ENCODE measurements around the gene SLC24A1.
"Not testable (repeated sequence)": the region's sequence is repeated elsewhere in the genome, so short reads cannot be mapped to it uniquely, and the experiment has no call there.

The SLC24A1 gene

DNA sequence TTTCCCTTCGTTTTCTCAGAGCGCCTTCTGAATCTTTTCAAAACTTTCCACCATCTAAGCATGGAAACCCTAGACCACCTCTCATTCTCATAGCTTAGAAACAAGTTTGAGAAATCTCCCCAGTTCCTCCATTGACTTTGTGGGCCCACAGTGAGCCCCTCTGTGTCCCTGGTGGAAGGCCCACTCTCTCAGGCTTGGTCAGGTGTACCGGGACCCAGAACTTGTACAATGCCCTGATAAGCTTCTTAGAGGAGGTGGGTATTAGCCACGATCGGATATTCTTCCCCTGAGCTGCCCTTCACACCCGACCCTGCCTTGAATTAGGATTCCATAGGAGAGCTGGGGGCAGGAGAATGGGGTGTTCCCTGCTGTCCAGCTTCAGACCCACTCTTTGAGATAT is at the start of gene SLC24A1:
Gene SLC24A1 (plus strand): TSS at position 301 of the 400 bp plus-strand sequence. CDS start 2,143 bp downstream, outside the sequence.
- no peak for DNase-seq

DNA sequence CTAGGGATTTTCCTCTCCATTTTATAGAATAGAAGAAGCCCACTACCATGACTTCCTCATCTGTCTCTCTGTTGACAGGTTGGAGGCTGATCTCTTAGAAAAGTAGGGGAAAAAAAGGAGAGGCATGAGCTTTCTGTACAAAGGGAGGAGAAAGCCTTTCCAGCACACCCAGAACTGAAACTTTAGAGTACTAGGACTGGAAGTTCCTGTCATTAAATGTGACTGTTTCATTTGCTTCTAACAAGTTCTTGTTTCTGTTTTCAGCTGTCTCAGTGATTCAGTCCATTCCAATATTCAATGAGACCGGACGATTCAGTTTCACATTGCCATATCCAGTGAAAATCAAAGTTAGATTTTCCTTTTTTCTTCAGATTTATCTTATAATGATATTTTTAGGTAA is 49.8 kb upstream of the SLC24A1 start:
- DNase-seq: no peak

DNA sequence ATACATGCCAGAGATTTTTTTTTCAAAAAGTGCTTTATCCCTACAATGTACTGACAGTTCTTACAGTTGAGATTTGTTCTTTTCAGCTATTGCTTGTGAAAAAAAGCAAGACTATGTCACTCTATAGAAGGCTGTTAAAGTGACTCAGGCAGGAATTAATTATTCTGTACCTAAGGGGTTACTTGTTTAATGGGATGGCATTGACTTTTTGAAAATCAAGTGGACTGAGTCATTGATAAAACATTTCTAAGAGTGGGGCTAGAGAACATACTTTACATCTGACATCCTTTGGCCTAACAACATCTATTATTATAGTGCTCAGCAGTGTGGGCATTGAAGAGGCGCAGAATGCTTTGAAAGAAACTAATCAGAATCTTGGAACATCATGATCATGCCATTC is 45.1 kb upstream of the SLC24A1 start:
- no peak for DNase-seq

DNA sequence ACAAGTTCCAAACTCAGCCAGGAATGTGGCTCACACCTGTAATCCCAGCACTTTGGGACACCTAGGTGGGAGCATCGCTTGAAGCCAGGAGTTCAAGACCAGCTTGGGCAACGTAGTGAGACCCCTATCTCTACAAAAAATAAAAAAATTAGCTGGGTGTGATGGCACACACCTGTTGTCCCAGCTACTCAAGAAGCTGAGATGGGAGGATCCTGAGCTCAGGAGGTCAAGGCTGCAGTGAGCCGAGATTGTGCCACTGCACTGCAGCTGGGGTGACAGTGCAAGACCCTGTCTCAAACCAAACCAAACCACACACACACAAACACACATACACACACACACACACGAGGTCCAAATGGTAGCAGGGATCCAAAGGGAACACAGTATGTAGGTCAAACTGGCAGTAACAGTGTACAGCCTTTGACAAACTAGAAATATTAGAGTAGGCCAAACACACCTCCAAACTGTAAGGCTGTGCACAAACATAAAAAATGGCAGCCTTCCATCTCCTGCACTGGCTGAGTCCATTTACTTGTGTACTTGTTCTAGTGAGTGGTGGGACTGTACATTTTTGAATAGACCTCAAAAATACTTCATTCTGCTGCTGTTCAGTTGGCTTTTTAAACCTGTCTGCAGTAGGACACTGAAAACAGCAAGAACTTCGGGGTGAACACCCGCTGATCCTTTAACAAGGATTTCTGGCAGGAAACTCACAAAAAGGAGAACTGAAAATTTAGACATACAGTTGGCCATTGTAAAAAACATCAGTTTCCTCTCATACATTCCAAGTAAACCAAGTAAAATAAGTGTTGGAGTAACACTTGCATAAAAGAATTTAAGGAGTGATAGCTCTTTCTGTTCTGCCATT is 44.4 kb upstream of the SLC24A1 start:
- DNase-seq: no peak

DNA sequence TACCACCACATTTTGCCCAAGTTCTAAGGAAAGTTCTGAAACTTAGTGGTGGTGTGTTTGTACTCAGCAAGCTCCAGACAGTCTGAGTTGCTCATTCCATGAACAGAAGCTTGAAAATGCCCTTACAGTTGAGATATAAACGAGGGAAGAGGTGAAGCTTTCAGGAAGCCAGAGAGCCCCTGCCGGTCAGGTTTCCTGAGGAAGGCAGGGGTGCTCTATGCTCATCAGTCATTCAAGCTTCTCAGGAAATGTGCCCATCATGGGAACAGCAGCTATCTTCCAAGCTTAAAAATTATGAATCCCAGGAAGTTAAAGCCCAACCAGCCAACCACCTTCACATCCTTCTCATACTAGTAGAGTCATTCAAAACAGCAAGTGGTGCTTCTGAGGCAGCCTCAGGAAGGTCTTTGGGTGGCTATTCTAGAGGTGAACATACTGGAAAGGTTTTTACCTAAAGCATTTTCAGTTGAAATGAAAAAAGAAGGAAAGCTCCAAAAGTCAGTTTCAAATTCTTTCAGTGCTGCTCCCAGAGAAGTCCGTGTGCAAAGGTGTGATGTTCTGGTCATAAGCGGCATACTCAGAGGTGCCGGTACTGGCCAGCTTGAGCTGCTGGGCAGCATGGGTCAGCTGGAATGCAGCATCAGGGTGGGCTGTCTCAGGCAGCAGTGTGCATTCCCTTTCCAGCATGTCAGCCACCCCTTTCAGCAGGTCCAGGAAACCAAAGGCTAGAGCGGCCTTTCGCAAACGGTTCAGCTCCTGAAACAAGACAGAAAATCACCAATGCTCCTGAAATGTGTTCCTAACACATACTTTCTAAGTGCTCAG is 42.6 kb upstream of the SLC24A1 start:
- no peak for DNase-seq

DNA sequence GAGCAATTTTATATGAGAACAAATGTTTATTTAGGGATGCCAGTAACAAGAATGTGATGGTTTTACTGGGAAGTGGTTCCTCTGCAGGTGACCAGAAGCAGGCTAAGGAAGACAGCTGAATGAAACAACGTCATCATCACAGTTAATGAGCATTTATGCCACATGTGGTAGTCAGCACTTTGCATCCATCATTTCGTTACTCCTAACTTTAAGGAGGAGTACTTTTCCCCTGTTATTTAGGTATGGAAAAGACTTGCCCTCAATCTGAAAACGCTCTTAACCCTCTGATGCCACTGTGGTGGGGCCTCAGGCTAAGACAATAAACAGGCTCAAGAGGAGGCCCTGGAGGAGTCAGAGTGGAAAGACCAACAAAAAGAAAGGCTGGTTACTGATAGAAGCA is 42.0 kb upstream of the SLC24A1 start:
- no peak for DNase-seq

DNA sequence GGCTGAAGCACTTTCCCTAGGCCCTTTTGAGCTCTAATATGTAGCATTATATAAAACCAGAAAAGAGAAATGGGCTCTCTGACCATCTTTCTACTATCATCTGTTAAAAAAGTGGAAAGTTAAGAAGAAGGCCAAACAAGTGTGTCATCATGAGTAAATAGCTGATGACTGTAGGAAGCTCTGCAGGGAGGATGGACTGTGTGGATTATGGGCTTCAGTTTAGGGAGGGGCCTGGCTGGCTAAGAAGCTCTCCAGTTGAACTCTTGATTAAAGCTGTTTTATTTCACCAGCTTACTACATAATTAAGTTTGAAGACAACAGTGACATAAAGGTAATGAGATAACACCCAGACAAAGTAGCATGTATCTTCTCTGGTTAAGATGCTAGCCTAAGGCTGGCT is 41.5 kb upstream of the SLC24A1 start:
- DNase-seq: no peak

DNA sequence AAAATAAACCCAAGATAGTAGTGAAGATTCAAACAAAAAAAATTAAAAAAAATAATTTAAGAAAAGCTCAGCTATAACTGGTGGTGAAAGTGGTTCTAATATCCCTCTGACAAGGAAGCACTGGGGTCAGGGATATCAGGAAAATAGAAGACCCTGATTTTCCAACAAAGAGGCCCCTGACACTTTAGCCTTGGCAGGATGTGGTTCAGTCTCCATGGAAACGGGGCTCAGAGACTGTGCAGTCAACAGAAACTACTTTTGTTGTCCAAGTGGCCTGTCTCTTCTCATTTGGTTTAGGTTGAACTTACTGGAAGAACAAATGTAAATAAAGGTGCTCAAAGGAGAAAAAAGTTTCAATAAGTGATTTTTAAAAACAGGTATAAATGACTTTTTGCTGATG is 38.0 kb upstream of the SLC24A1 start:
- peak; percentile 67 for DNase-seq

DNA sequence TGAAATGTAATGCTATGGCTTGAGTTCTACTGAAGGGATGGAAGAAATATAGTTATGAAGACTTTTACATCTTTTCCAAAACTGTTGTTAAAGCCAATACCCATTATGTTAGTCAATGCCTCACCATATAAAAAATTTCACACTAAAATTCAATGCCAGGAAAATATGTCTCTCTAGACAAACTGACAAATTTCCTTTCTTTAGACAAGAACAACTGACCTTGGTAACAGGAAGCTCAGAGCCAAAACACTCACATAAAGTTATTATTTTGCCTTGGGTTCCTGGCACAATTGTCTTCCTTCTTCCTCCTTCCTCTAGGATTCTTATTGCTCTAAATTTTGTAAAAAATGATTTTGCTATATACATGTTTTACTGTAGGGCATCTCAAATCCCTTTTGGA is 37.5 kb upstream of the SLC24A1 start:
- DNase-seq: no peak

DNA sequence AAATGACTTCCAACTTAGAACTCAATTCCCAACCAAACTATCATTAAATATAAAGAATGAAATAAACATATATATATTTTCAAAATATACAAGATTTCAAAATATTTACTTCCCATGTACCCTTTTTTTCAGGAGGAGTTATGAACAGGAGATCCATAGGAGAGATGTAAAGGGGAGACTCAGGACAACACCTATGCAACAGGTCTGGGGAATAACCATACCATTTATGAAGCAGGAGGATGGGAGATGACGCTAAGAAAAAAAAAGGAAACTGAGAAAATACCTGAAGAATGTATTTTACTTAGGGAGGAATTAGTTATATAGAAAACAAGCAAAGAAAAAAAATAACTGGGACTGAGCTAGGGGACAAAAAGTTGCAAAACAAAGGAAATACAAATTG is 34.6 kb upstream of the SLC24A1 start:
- no peak for DNase-seq

DNA sequence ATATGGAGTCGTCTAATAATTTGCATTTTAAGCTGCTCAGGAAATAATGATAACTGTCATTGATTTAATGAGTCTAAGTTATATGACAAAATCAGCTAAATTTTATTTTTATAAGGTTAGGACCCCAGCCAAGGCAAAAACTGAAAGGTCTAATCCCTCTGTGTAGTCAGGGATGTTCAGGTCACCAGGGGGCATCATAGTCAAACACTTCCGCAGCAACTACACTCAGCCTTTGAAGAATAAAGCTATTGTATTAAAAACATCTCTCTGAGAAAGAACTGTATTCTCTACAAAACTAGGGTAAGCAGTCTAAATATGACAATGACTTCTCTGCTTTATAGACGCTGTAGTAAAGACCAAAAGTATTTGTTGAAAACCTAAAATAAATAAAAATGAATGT is 25.8 kb upstream of the SLC24A1 start:
- DNase-seq: no peak

DNA sequence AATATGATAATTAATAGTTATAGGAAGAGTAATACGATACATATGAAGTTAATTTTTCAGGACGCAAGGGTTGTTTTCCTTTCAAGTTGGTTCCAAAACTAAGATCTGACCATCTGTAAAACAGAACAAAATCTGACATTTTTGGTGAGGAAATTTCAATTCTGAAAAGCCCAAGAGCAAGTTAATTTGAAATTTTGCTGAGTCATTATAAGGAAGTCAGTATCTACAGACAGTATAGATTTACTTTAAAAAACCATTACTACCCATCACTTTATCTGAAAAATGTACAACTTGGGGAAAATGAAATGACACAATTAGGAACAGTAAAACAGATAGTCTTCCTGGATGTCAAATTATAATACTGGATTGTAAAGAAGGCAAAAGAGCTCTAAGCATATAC is 23.3 kb upstream of the SLC24A1 start:
- DNase-seq: no peak

DNA sequence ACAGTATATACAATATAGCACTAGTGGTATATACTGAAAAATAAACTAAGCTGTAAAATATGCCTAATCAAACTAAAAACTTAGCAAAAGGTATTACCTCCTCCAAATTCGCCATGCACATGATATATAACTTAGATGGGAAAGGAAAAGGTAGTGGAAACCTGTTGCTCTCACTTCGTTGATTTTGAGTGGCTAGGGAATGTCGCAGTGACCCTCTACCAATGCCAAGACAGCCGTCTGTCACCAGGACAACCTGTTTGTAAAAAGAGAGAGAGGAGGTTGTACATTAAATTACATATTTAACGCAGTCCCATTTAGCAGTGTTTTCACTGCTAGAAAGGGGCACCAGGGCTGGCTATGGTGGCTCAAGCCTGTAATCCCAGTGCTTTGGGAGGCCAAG is 22.1 kb upstream of the SLC24A1 start:
- DNase-seq: no peak

DNA sequence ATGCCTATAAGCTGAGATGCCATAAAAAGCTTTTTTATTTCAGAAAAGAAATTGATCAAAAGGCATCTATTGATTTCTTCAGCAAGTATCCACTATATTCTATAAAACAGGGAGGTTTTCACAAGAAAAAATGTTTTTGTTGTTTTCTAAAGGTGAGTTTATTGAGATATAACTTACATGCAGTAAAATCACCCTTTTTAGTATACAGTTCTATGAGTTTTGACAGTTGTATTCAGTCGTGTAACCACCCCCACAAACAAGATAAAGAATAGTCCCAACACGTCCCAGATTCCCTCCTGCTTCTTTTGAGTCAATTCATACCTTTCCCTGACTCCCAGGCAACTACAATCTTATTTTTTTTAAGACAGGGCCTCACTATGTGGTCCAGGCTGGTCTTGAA is 18.6 kb upstream of the SLC24A1 start:
- DNase-seq: no peak

DNA sequence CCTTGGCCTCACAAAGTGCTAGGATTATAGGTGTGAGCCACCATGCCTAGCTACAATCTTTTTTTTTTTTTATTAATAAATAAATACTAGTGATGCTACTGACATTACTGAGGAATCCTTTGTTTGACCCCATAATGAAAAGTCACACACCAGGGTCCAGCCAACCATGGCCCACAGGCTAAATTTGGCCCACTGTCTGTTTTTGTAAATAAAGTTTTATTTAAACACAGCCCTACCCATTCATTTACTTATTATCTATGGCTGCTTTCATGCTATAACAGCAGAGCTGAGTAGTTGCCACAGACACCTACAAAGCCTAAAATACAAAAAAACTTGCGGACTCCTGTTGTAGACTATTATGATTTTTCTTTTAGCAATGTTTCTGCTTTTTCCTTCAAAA is 18.2 kb upstream of the SLC24A1 start:
- DNase-seq: no peak

DNA sequence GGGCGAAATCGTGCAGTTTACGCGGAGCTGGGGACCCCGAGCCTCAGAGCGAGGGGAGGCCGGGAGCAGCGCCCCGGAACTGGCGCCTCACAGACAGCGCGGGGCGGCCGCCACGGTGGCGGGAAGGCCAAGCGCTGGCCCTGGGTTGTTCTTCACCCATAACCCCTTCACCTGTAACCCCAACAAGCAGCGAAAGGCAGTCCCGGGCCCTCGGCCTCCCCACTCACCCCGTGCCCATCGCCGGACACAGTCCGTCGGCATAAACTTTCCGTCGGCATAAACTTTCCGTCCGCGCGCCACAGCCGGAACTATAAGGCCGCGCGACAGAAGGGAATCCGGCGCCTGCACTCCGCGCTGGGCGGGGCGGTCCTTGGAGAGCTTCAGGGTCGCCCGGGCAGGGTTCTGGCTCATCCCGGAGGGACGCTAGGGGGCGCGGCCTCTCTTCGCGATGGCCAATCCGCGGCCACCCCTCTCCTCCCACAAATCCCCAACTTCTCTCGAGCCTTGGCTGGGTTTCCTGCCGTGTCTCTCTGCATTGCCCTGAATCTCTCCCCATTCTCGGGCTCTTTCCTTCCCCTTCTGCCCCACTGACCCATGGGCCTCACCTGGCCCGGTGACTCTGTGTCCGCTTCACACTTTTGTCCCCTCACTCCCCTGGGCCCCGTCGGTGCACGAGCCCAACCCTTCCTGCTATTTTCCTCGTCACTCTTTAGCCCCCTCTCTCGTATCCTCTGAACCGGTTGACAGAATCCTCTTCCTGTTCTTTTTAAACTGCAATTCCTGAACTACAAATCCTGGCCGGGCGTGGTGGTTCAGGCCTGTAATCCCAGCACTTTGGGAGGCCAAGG is 10.6 kb upstream of the SLC24A1 start, which contains the start of gene INTS14:
Gene INTS14 (minus strand): TSS at position 261 of the 848 bp plus-strand sequence. CDS start 3,751 bp downstream, outside the sequence.
- peak; percentile 97 for DNase-seq

DNA sequence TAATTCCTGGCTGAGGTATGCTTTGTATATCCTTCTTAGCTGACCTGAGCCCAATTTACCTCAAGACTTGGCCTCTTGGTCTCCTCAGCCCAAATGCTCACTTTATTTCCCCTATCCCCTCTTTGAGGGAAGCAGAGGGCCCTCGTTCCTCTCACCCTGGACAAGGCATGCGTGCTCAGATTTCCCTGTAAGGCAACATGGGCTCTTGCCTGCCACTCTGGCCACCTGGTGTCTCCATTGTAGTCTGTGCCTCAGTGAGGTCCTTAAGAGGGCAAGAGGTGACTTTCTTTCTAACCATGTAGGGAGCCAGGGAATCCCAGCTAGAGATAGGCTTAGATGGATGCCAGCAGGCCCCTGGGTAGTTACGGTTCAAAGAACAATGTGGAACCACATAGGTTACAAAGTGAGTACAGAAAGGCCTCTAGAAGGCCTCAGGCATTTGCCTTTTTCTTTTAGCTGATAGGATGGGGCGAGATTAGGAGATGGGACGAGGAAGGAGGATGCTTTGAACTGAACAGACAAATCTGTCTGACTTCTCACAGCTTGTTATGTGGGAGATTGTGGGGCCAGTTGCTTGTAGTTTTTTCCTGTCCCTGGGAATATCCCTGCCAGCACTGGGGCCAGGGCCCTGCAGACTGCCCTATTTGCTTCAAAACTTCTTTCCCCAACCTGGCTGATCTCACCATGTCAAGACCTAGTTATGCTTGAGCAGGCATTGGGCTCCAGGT is 9.7 kb upstream of the SLC24A1 start:
- DNase-seq: no peak

DNA sequence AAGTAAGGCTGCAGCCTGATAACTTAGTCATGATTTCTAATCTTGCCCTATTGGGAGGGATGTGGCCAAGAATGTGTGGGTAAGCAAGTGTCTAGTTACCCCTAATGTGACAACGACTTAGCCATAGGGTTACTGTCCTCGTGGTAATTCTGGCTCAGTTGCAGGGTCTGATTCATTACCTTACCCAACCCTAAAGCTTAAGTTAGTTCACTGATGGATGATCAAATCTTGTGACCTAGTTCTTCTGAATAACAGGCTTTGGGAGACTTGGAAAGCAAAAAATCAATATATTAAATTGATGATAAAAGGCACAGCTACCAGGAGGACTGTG is 9.2 kb upstream of the SLC24A1 start:
- DNase-seq: peak; percentile 27

DNA sequence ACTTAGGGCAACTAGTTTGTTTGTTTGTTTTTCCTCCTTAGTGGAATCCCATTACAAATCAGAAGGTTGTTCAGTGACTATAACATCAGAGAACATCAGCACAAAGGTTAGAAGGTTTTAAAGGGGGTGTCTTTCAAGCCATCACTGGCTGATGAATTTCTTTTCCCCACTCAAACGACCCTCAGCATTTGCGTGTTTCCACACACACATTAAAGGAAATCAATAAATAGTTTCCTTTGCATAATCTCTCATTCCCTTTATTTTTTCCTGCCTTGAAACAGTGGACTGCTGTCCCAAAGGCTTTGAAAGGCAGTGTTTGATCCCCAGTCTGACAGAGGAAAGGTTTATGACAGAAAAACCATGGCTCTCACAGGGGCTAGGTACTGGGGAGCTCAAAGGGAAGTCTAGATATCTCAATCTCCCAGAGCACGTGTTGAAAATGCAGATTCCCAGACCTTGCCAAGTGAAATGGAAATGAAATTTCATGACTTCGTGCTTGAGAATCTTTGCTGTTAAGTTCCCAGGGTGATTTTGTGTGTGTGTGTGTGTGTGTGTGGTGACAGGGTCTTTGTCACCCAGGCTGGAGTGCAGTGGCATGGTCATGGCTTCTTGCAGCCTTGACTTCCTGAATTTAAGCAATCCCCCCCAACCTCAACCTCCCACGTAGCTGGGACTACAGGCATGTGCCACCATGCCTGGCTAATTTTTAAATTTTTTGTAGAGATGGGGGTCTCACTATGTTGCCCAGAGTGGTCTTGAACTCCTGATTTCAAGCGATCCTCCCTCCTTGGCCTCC is 8.6 kb upstream of the SLC24A1 start:
- no peak for DNase-seq

DNA sequence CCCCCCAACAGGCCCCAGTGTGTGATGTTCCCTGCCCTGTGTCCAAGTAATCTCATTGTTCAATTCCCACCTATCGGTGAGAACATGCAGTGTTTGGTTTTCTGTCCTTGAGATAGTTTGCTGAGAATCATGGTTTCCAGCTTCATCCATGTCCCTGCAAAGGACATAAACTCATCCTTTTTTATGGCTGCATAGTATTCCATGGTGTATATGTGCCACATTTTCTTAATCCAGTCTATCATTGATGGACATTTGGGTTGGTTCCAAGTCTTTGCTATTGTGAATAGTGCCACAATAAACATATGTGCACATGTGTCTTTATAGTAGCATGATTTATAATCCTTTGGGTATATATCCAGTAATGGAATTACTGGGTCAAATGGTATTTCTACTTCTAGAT is 5.9 kb upstream of the SLC24A1 start:
- DNase-seq: not testable (repeated sequence)

DNA sequence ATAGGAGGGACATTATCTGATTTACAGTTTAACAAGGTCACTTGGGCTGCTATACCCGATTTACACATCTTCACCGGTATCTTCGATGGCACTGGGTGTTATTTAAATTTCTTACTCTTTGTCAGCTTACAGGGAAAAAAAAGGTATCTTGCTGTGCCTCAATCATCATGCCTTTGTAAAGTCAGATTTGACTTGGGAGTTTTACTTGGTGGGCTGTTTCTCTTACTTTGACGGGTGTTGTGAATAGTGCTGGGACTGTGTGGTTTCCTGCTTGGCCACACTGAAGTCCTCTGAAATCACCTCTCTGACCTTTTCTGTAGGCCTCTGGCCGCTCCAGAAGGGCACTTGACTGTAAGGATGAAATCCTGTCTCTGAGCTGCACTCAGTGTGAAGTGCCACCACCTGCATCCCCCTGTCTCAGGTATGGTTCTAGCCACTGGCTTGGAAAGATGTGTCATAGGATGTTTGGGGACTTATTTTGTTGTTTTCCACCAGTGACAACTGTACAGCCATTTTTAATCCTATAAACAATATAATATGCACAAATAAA is 3.1 kb upstream of the SLC24A1 start:
- DNase-seq: no peak

Data from activated CD4-positive, alpha-beta T cell treated with anti-CD3 and anti-CD28 coated beads, Interleukin-10, Interleukin-2, amounts not matched to agents 100 ng/mL and 50 ng/mL, durations not matched to agents 16 hours and 8 hours (primary cell).